NOMO-1 treated with dmso at 0.1 percent for 144 hours (cell line): ENCODE data around the gene WDR59.
"Not testable (repeated sequence)": the region's sequence is repeated elsewhere in the genome, so short reads cannot be mapped to it uniquely, and the experiment has no call there.

Experiments used
- DNase-seq: peaks from one replicate; lab custom pipeline; 2025; ENCODE audit not compliant: unreplicated experiment; lab: John Stamatoyannopoulos, UW

Gene WDR59

GRCh38 chr16:75013123-75013522 is 28.2 kb upstream of the WDR59 start:
- not testable (repeated sequence) for DNase-seq

GRCh38 chr16:75012380-75013081 is 27.6 kb upstream of the WDR59 start:
- no peak for DNase-seq

- DNase-seq: peak; percentile 43
Measured at GRCh38 chr16:75011634-75012307, 26.8 kb upstream of the WDR59 start.

- DNase-seq: no peak
Measured at GRCh38 chr16:75010427-75010826, 25.5 kb upstream of the WDR59 start.

- DNase-seq: no peak
Measured at GRCh38 chr16:75007443-75007842, 22.5 kb upstream of the WDR59 start.

GRCh38 chr16:75005697-75006096 is 20.8 kb upstream of the WDR59 start:
- no peak for DNase-seq

- DNase-seq: no peak
Measured at GRCh38 chr16:75004460-75004859, 19.5 kb upstream of the WDR59 start.

- DNase-seq: no peak
Measured at GRCh38 chr16:75003931-75004330, 19.0 kb upstream of the WDR59 start.

- no peak for DNase-seq
Measured at GRCh38 chr16:75002474-75002873, 17.6 kb upstream of the WDR59 start.

- DNase-seq: no peak
Measured at GRCh38 chr16:75000481-75001081, 15.7 kb upstream of the WDR59 start.

GRCh38 chr16:74999609-75000480 is 14.9 kb upstream of the WDR59 start:
- no peak for DNase-seq

- no peak for DNase-seq
Measured at GRCh38 chr16:74999219-74999608, 14.3 kb upstream of the WDR59 start.

- DNase-seq: peak; percentile 69
Measured at GRCh38 chr16:74998481-74999218, 13.7 kb upstream of the WDR59 start, which contains the start of gene ZNRF1. Gene ZNRF1, plus strand, starts transcription at chr16:74999024. Its CDS starts 648 bp downstream, at chr16:74999672.

- DNase-seq: no peak
Measured at GRCh38 chr16:74997042-74997491, 12.1 kb upstream of the WDR59 start.

GRCh38 chr16:74995986-74996385 is 11.1 kb upstream of the WDR59 start:
- DNase-seq: no peak

- DNase-seq: no peak
Measured at GRCh38 chr16:74991593-74992403, 6.9 kb upstream of the WDR59 start.

- no peak for DNase-seq
Measured at GRCh38 chr16:74991268-74991592, 6.3 kb upstream of the WDR59 start.

- DNase-seq: no peak
Measured at GRCh38 chr16:74990832-74991231, 5.9 kb upstream of the WDR59 start.

- DNase-seq: not testable (repeated sequence)
Measured at GRCh38 chr16:74989864-74990263, 4.9 kb upstream of the WDR59 start.
